GM23248 (cell line): ENCODE results near the gene CLEC14A. TPM values are rescaled to one million over a fixed set of nuclear protein-coding genes. Genes with fewer than 3 reads are reported as not detected.

ENCODE experiments used
- DNase-seq: peaks from one replicate; pipeline ENCODE4 v3.0.0-alpha.2; 2015
- H2AFZ ChIP-seq: fragments of 200-600 bp; sonication (generic); 2 replicates; pipeline ENCODE4 v1.6.1; 2016; ENCODE audit warnings: antibody characterized with exemption
- H3F3A ChIP-seq: fragments of 200-600 bp; sonication (generic); 2 replicates; pipeline ENCODE4 v1.6.1; 2016; ENCODE audit warnings: mild to moderate bottlenecking, antibody characterized with exemption, mixed run types; ENCODE audit not compliant: insufficient read depth
- H3K27ac ChIP-seq: fragments of 200-600 bp; sonication (generic); 2 replicates; pipeline ENCODE4 v1.5.1; 2016; ENCODE audit warnings: mild to moderate bottlenecking
- H3K27me3 ChIP-seq: fragments of 200-600 bp; sonication (generic); replicated peaks from 2 replicates; pipeline ENCODE4 v1.6.1; 2016; ENCODE audit warnings: mild to moderate bottlenecking; ENCODE audit not compliant: insufficient read depth
- H3K36me3 ChIP-seq: fragments of 200-600 bp; sonication (generic); 2 replicates; pipeline ENCODE4 v1.6.1; 2016; ENCODE audit warnings: low read depth, mild to moderate bottlenecking
- H3K4me1 ChIP-seq: fragments of 200-600 bp; sonication (generic); 2 replicates; pipeline ENCODE4 v1.6.1; 2016; ENCODE audit warnings: mild to moderate bottlenecking; ENCODE audit not compliant: insufficient read depth
- H3K4me2 ChIP-seq: fragments of 200-600 bp; sonication (generic); one replicate; pipeline ENCODE4 v1.6.1; 2016; ENCODE audit warnings: mild to moderate bottlenecking; ENCODE audit not compliant: unreplicated experiment
- H3K4me3 ChIP-seq: fragments of 200-600 bp; sonication (generic); 2 replicates; pipeline ENCODE4 v1.5.1; 2016; ENCODE audit warnings: mild to moderate bottlenecking
- H3K79me2 ChIP-seq: fragments of 200-600 bp; sonication (generic); 2 replicates; pipeline ENCODE4 v1.6.1; 2016; ENCODE audit warnings: mild to moderate bottlenecking; ENCODE audit not compliant: insufficient read depth
- H3K9ac ChIP-seq: fragments of 200-600 bp; sonication (generic); 2 replicates; pipeline ENCODE4 v1.6.1; 2016; ENCODE audit warnings: mild to moderate bottlenecking
- H3K9me2 ChIP-seq: fragments of 200-600 bp; sonication (generic); 2 replicates; pipeline ENCODE4 v1.6.1; 2016; ENCODE audit warnings: mixed run types, mild to moderate bottlenecking, moderate library complexity; ENCODE audit not compliant: insufficient read depth
- H3K9me3 ChIP-seq: fragments of 200-600 bp; sonication (generic); one replicate; pipeline ENCODE4 v1.6.1; 2017; ENCODE audit warnings: low read depth
- H4K20me1 ChIP-seq: fragments of 200-600 bp; sonication (generic); 2 replicates; pipeline ENCODE4 v1.6.0; 2016; ENCODE audit not compliant: insufficient read depth
- EZH2 ChIP-seq: fragments of 200-600 bp; sonication (generic); IDR thresholded peaks from 2 replicates; pipeline ENCODE4 v1.6.1; 2018; ENCODE audit warnings: antibody characterized with exemption, mild to moderate bottlenecking; ENCODE audit not compliant: insufficient read depth, poor library complexity, severe bottlenecking
- EZH2phosphoT487 ChIP-seq: fragments of 200-600 bp; sonication (generic); IDR thresholded peaks from 2 replicates; pipeline ENCODE4 v1.6.1; 2018; ENCODE audit warnings: antibody characterized with exemption, moderate library complexity, mild to moderate bottlenecking, low read depth; ENCODE audit not compliant: insufficient read depth
- WGBS, 2 experiments: methylation state at CpG; one replicate each; pipeline ENCODE4 v1.1.6; 2015 to 2017; ENCODE audit warnings: low lambda C conversion rate in 2 of 2, low coverage in 1 of 2; ENCODE audit errors: missing lambda C conversion rate in 2 of 2; 5-methylcytosine and 5-hydroxymethylcytosine counted together
- in situ Hi-C: fragments of 300-500 bp; cut with MboI; formaldehyde crosslinking; loops from 2 replicates; pipeline ENCODE4 v1.15.0; 2020
- polyA plus RNA-seq: library from polyadenylated mRNA; unstranded; fragments of >200 nt; fragmentation: Nextera tagmentation; extraction: Ambion mirVana; gene quantifications from 2 replicates; pipeline ENCODE4 v1.2.1, GENCODE V29; 2016
- total RNA-seq: library from RNA; depleted of rRNA; stranded (reverse); fragments of >200 nt; shearing (Covaris generic); gene quantifications from 2 replicates; pipeline ENCODE4 v1.2.3, GENCODE V29; 2014

CLEC14A gene
- total and polyA plus RNA-seq, 2 experiments from 2014 or later = 0.10 TPM; not detected in 1

- H3K4me2 ChIP-seq = no peak overlapping the region
- H3K9ac ChIP-seq = no peak overlapping the region
- H3K9me3 ChIP-seq = no peaks in the 10 kb centered on the region
- no peaks in the 10 kb centered on the region for H3K79me2 ChIP-seq
- H3F3A ChIP-seq = 0 out of 2 replicates have a peak, but pooled peaks cover 7% of the 10 kb centered on the region
- in situ Hi-C loops = no loop called here
- no peaks in the 10 kb centered on the region for H3K9me2 ChIP-seq
- WGBS, 2 experiments = 63 to 81% methylated on average over 1 of the region's 1 CpG
- no peak for DNase-seq
- H3K4me3 ChIP-seq = no peak overlapping the region
- no peak overlapping the region for H2AFZ ChIP-seq
- no peaks in the 10 kb centered on the region for H4K20me1 ChIP-seq
- TF ChIP-seq EZH2 (no peak), EZH2phosphoT487 (no peak)
- no peak overlapping the region for H3K27ac ChIP-seq
- peaks cover 7% of the 10 kb centered on the region; the same call in 1 of the 2 replicates for H3K4me1 ChIP-seq
- H3K27me3 ChIP-seq = no peaks in the 10 kb centered on the region
- H3K36me3 ChIP-seq = no peaks in the 10 kb centered on the region
Measured at GRCh38 chr14:38261620-38262019, 5.7 kb upstream of the CLEC14A start.

- in situ Hi-C loops = no loop called here
- H3F3A ChIP-seq = 0 out of 2 replicates have a peak, but pooled peaks cover 8% of the 10 kb centered on the region
- no peak overlapping the region for H2AFZ ChIP-seq
- TF ChIP-seq EZH2phosphoT487 (no peak), EZH2 (no peak)
- H3K36me3 ChIP-seq = no peaks in the 10 kb centered on the region
- no peak overlapping the region for H3K9ac ChIP-seq
- H3K9me2 ChIP-seq = no peaks in the 10 kb centered on the region
- WGBS, 2 experiments = 73 to 78% methylated on average over 2 of the region's 2 CpGs
- no peaks in the 10 kb centered on the region for H4K20me1 ChIP-seq
- H3K4me1 ChIP-seq = peaks cover 7% of the 10 kb centered on the region; the same call in 1 of the 2 replicates
- no peaks in the 10 kb centered on the region for H3K9me3 ChIP-seq
- H3K27ac ChIP-seq = no peak overlapping the region
- peak; percentile 46 for DNase-seq
- H3K27me3 ChIP-seq = 0 out of 2 replicates have a peak, but pooled peaks cover 4% of the 10 kb centered on the region
- H3K4me3 ChIP-seq = no peak overlapping the region
- no peaks in the 10 kb centered on the region for H3K79me2 ChIP-seq
- H3K4me2 ChIP-seq = no peak overlapping the region
Measured at GRCh38 chr14:38257507-38257906, 1.6 kb upstream of the CLEC14A start.

GRCh38 chr14:38256533-38256840 is 594 bp upstream of the CLEC14A start:
- no peak for DNase-seq
- H2AFZ ChIP-seq = no peak overlapping the region
- peaks cover 7% of the 10 kb centered on the region; the same call in 1 of the 2 replicates for H3K4me1 ChIP-seq
- H3K79me2 ChIP-seq = no peaks in the 10 kb centered on the region
- 0 out of 2 replicates have a peak, but pooled peaks cover 4% of the 10 kb centered on the region for H3K27me3 ChIP-seq
- no peaks in the 10 kb centered on the region for H3K9me2 ChIP-seq
- H3K4me3 ChIP-seq = no peak overlapping the region
- in situ Hi-C loops = no loop called here
- no peak overlapping the region for H3K9ac ChIP-seq
- no peaks in the 10 kb centered on the region for H4K20me1 ChIP-seq
- H3K4me2 ChIP-seq = no peak overlapping the region
- no peak for TF ChIP-seq EZH2
- no peak for TF ChIP-seq EZH2phosphoT487
- WGBS, 2 experiments = 92 to 93% methylated on average over 5 of the region's 5 CpGs
- H3K27ac ChIP-seq = no peak overlapping the region
- 0 out of 2 replicates have a peak, but pooled peaks cover 8% of the 10 kb centered on the region for H3F3A ChIP-seq
- no peaks in the 10 kb centered on the region for H3K9me3 ChIP-seq
- H3K36me3 ChIP-seq = no peaks in the 10 kb centered on the region

- WGBS, 2 experiments = 10 to 15% methylated on average over 23 to 28 of the region's 29 CpGs
- H3K9me2 ChIP-seq = no peaks in the 10 kb centered on the region
- no peak for TF ChIP-seq EZH2phosphoT487
- TF ChIP-seq EZH2 = no peak
- H2AFZ ChIP-seq = peak overlapping the region; percentile 72
- H3K9me3 ChIP-seq = no peaks in the 10 kb centered on the region
- peak overlapping the region; percentile 63 for H3K4me3 ChIP-seq
- no peak for DNase-seq
- in situ Hi-C loops = no loop called here
- H3K9ac ChIP-seq = no peak overlapping the region
- H3F3A ChIP-seq = 0 out of 2 replicates have a peak, but pooled peaks cover 8% of the 10 kb centered on the region
- H3K27ac ChIP-seq = no peak overlapping the region
- no peaks in the 10 kb centered on the region for H4K20me1 ChIP-seq
- no peaks in the 10 kb centered on the region for H3K79me2 ChIP-seq
- H3K36me3 ChIP-seq = no peaks in the 10 kb centered on the region
- H3K4me1 ChIP-seq = peaks cover 7% of the 10 kb centered on the region; the same call in 1 of the 2 replicates
- H3K4me2 ChIP-seq = peak overlapping the region; percentile 56
- 0 out of 2 replicates have a peak, but pooled peaks cover 4% of the 10 kb centered on the region for H3K27me3 ChIP-seq
Measured at GRCh38 chr14:38255408-38255672, 553 bp downstream of the CLEC14A start.
